Trophoblast cell (in vitro differentiated cells and primary cell): ENCODE measurements around the gene HTR6.
A peak's percentile ranks its signal among the peaks of the same experiment; 100 is the strongest.

Experiments
- DNase-seq, 2 donors: peaks; one replicate each; pipeline ENCODE4 v3.0.0-alpha.2; 2016
- H2AFZ ChIP-seq: 2 replicates; pipeline ENCODE4 v1.6.1; 2013; ENCODE audit warnings: low read length, moderate library complexity, mild to moderate bottlenecking; ENCODE audit not compliant: insufficient read depth, poor library complexity
- H2AK5ac ChIP-seq: 2 replicates; pipeline ENCODE4 v1.6.1; 2013; ENCODE audit warnings: mild to moderate bottlenecking, low read length
- H2BK120ac ChIP-seq: 2 replicates; pipeline ENCODE4 v1.6.1; 2013; ENCODE audit warnings: low read length, mild to moderate bottlenecking, moderate library complexity; ENCODE audit not compliant: insufficient read depth, poor library complexity
- H2BK12ac ChIP-seq: 2 replicates; pipeline ENCODE4 v1.6.1; 2013; ENCODE audit warnings: mild to moderate bottlenecking, low read length, moderate library complexity
- H2BK5ac ChIP-seq: 2 replicates; pipeline ENCODE4 v1.6.1; 2013; ENCODE audit warnings: low read length, low read depth, moderate library complexity, mild to moderate bottlenecking; ENCODE audit not compliant: poor library complexity
- H3K14ac ChIP-seq: 2 replicates; pipeline ENCODE4 v1.6.1; 2013; ENCODE audit warnings: mild to moderate bottlenecking, low read length
- H3K18ac ChIP-seq: 2 replicates; pipeline ENCODE4 v1.6.1; 2013; ENCODE audit warnings: mild to moderate bottlenecking, low read length
- H3K23ac ChIP-seq: 2 replicates; pipeline ENCODE4 v1.6.1; 2013; ENCODE audit warnings: low read length
- H3K27ac ChIP-seq: 2 replicates; pipeline ENCODE4 v1.5.1; 2013; ENCODE audit warnings: low read depth, mild to moderate bottlenecking, inconsistent platforms, low read length, moderate library complexity
- H3K27me3 ChIP-seq: 2 replicates; pipeline ENCODE4 v1.6.1; 2013; ENCODE audit warnings: inconsistent platforms, mild to moderate bottlenecking, low read length, moderate library complexity; ENCODE audit not compliant: insufficient read depth
- H3K36me3 ChIP-seq, 2 experiments: 1 replicate in 1 of 2; 2 replicates in 1 of 2; pipeline ENCODE4 v1.6.1; 2013; ENCODE audit warnings: low read length in 2 of 2, mild to moderate bottlenecking in 2 of 2, moderate library complexity in 1 of 2; ENCODE audit not compliant: insufficient read depth in 2 of 2, control insufficient read depth in 1 of 2
- H3K4ac ChIP-seq: 2 replicates; pipeline ENCODE4 v1.6.1; 2013; ENCODE audit warnings: low read depth, mild to moderate bottlenecking, low read length, moderate library complexity
- H3K4me1 ChIP-seq, 2 experiments: 1 replicate in 1 of 2; 2 replicates in 1 of 2; pipeline ENCODE4 v1.6.1; 2013; ENCODE audit warnings: low read length in 2 of 2, mild to moderate bottlenecking in 2 of 2, moderate library complexity in 1 of 2; ENCODE audit not compliant: insufficient read depth in 2 of 2, control insufficient read depth in 1 of 2
- H3K4me2 ChIP-seq: 2 replicates; pipeline ENCODE4 v1.6.1; 2013; ENCODE audit warnings: inconsistent platforms, mild to moderate bottlenecking, low read length, moderate library complexity
- H3K4me3 ChIP-seq: 2 replicates; pipeline ENCODE4 v1.5.1; 2013; ENCODE audit warnings: mild to moderate bottlenecking, low read depth, low read length, inconsistent platforms
- H3K79me1 ChIP-seq: one replicate; pipeline ENCODE4 v1.6.1; 2013; ENCODE audit warnings: low read length
- H3K79me2 ChIP-seq: 2 replicates; pipeline ENCODE4 v1.6.1; 2013; ENCODE audit warnings: low read length, mild to moderate bottlenecking; ENCODE audit not compliant: control insufficient read depth, insufficient read depth, poor library complexity
- H3K9ac ChIP-seq: 2 replicates; pipeline ENCODE4 v1.6.1; 2013; ENCODE audit warnings: mild to moderate bottlenecking, low read length
- H3K9me3 ChIP-seq: 2 replicates; pipeline ENCODE4 v1.6.1; 2013; ENCODE audit warnings: low read depth, mild to moderate bottlenecking, control low read depth, inconsistent platforms, low read length; ENCODE audit not compliant: insufficient read depth
- H4K12ac ChIP-seq: 2 replicates; pipeline ENCODE4 v1.6.1; 2013; ENCODE audit warnings: low read depth, mild to moderate bottlenecking, low read length, moderate library complexity
- H4K8ac ChIP-seq: 2 replicates; pipeline ENCODE4 v1.6.1; 2013; ENCODE audit warnings: low read depth, mild to moderate bottlenecking, low read length, moderate library complexity
- H4K91ac ChIP-seq: one replicate; pipeline ENCODE4 v1.6.1; 2013; ENCODE audit warnings: low read depth, mild to moderate bottlenecking, low read length, moderate library complexity
- WGBS: extraction: QIAGEN DNeasy Blood & Tissue Kit; methylation state at CpG from one replicate; pipeline ENCODE4 v1.1.7; 2013; ENCODE audit warnings: missing lambda C conversion rate; ENCODE audit not compliant: insufficient read length, insufficient coverage; ENCODE audit errors: extremely low coverage; 5-methylcytosine and 5-hydroxymethylcytosine counted together

The HTR6 gene

GRCh38 chr1:19618428-19618827, 46.2 kb upstream of the HTR6 start:
- no CpG with 5 or more reads among the region's 3 CpGs for WGBS
- DNase-seq: no peak
- Histone ChIP-seq H4K12ac (no peak overlapping the region), H3K4me1 (no peaks in the 10 kb centered on the region), H2BK5ac (no peak overlapping the region), H2AFZ (no peak overlapping the region), H4K91ac (no peak overlapping the region), H3K14ac (no peak overlapping the region), H3K79me1 (no peaks in the 10 kb centered on the region), H2BK12ac (no peak overlapping the region), H2BK120ac (no peak overlapping the region), H3K23ac (no peak overlapping the region), H4K8ac (no peak overlapping the region), H3K27me3 (no peaks in the 10 kb centered on the region), H3K4ac (no peak overlapping the region), H2AK5ac (no peak overlapping the region), H3K18ac (no peak overlapping the region), H3K36me3 (peaks cover 0 to 4% of the 10 kb centered on the region in 2 experiments), H3K4me2 (no peak overlapping the region), H3K79me2 (peaks cover 2% of the 10 kb centered on the region), H3K27ac (no peak overlapping the region), H3K4me3 (no peak overlapping the region), H3K9me3 (no peaks in the 10 kb centered on the region), H3K9ac (no peak overlapping the region)

GRCh38 chr1:19619697-19620384, 44.8 kb upstream of the HTR6 start:
- no CpG with 5 or more reads among the region's 3 CpGs for WGBS

GRCh38 chr1:19620786-19621185, 43.9 kb upstream of the HTR6 start:
- Histone ChIP-seq H3K18ac (no peak overlapping the region), H3K4me1 (no peaks in the 10 kb centered on the region), H3K4me3 (no peak overlapping the region), H3K23ac (no peak overlapping the region), H3K9me3 (peaks cover 2% of the 10 kb centered on the region), H2BK5ac (no peak overlapping the region), H3K4me2 (no peak overlapping the region), H3K14ac (no peak overlapping the region), H2AFZ (no peak overlapping the region), H3K27ac (no peak overlapping the region), H2BK12ac (no peak overlapping the region), H3K36me3 (peaks cover 6 to 9% of the 10 kb centered on the region in 2 experiments), H4K12ac (no peak overlapping the region), H3K27me3 (no peaks in the 10 kb centered on the region), H4K91ac (no peak overlapping the region), H3K9ac (no peak overlapping the region), H2AK5ac (no peak overlapping the region), H2BK120ac (no peak overlapping the region), H3K79me2 (peaks cover 2% of the 10 kb centered on the region), H4K8ac (no peak overlapping the region), H3K79me1 (no peaks in the 10 kb centered on the region), H3K4ac (no peak overlapping the region)
- WGBS: no CpG with 5 or more reads among the region's 3 CpGs
- DNase-seq: no peak

More at GRCh38 chr1:19619697-19620384, 44.8 kb upstream of the HTR6 start:
- DNase-seq: no peak
- Histone ChIP-seq H3K36me3 (peaks cover 2 to 8% of the 10 kb centered on the region in 2 experiments), H4K12ac (no peak overlapping the region), H3K79me1 (no peaks in the 10 kb centered on the region), H3K4ac (no peak overlapping the region), H2AK5ac (no peak overlapping the region), H2BK12ac (no peak overlapping the region), H3K18ac (no peak overlapping the region), H2BK5ac (no peak overlapping the region), H3K27ac (no peak overlapping the region), H3K9ac (no peak overlapping the region), H3K4me3 (no peak overlapping the region), H4K91ac (no peak overlapping the region), H2BK120ac (no peak overlapping the region), H3K4me1 (no peaks in the 10 kb centered on the region), H3K14ac (no peak overlapping the region), H3K23ac (no peak overlapping the region), H4K8ac (no peak overlapping the region), H3K4me2 (no peak overlapping the region), H3K9me3 (no peaks in the 10 kb centered on the region), H3K27me3 (no peaks in the 10 kb centered on the region), H3K79me2 (peaks cover 2% of the 10 kb centered on the region), H2AFZ (no peak overlapping the region)

- no peak overlapping the region for H2BK5ac ChIP-seq
- H3K23ac ChIP-seq: no peak overlapping the region
- H3K79me1 ChIP-seq: no peaks in the 10 kb centered on the region
- no peak overlapping the region for H4K8ac ChIP-seq
- H3K18ac ChIP-seq: no peak overlapping the region
- no peaks in the 10 kb centered on the region for H3K4me1 ChIP-seq
- no peak overlapping the region for H2AFZ ChIP-seq
- H3K4ac ChIP-seq: no peak overlapping the region
- no peak for DNase-seq
- no CpG with 5 or more reads among the region's 4 CpGs for WGBS
- no peak overlapping the region for H3K4me3 ChIP-seq
- H3K4me2 ChIP-seq: no peak overlapping the region
- H3K9me3 ChIP-seq: peaks cover 2% of the 10 kb centered on the region
- H3K14ac ChIP-seq: no peak overlapping the region
- no peaks in the 10 kb centered on the region for H3K27me3 ChIP-seq
- H3K79me2 ChIP-seq: peaks cover 2% of the 10 kb centered on the region
- H4K12ac ChIP-seq: no peak overlapping the region
- no peak overlapping the region for H4K91ac ChIP-seq
- peak overlapping the region; percentile 61 for H3K9ac ChIP-seq
- no peak overlapping the region for H2AK5ac ChIP-seq
- H2BK12ac ChIP-seq: no peak overlapping the region
- no peak overlapping the region for H3K27ac ChIP-seq
- H3K36me3 ChIP-seq: peaks cover 9 to 11% of the 10 kb centered on the region in 2 experiments
- H2BK120ac ChIP-seq: no peak overlapping the region
These were observed 43.3 kb upstream of the HTR6 start for GRCh38 chr1:19621274-19621950.
